Measurements from ENCODE around the gene NEK10. TPM values are rescaled to one million over a fixed set of nuclear protein-coding genes. Genes with fewer than 3 reads are reported as not detected.

The NEK10 gene
- total RNA-seq, 1 experiment from 2014 or later, result 0.34 TPM

DNA sequence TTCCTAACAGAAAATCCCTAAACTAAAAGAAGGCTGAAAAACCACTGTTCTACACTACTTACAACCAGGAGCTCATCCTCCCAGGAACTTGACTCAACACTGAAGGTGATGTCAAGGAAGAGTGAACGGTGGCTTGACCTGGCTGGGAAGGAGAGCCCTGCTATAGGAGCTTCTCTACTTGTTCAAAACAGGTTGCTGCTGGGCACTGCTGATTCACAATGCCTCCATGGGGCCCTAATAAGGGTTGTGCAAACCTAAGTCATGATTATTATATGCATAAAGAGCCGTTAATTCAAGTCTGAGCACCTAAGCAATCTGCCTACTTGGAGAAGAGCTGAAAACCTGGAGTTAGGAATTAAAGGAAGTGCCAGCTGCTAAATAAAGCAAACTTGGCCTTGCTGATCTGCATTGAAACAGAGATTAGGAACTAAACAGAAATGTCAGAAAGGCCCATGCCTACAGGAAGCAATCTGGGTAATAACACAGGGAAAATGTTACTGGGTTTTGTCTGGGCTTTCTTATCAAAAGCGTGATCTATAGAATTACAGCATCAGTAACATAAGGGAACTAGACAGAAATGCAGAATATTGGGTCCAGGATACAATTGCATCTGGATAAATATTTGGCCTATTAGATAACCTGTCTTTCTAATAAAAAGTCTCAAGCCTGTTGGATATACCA, 243.2 kb downstream of the NEK10 start:
- Histone ChIP-seq H3K27me3 (replicated peaks; ENCODE audit: insufficient read depth, low read depth, low read length, poor library complexity) (no peaks in the 10 kb centered on the region), H3K4me1 (ENCODE audit: insufficient read depth, low read length, poor library complexity, severe bottlenecking) (no peaks in the 10 kb centered on the region), H3K27ac (ENCODE audit: low read depth, low read length, poor library complexity, severe bottlenecking) (no peak overlapping the region), H3K4me3 (ENCODE audit: low read depth, low read length, poor library complexity, severe bottlenecking) (no peak overlapping the region), H3K36me3 (ENCODE audit: insufficient read depth, low read length, poor library complexity, severe bottlenecking) (no peaks in the 10 kb centered on the region), H3K9me3 (ENCODE audit: low read depth, low read length, poor library complexity, severe bottlenecking) (no peaks in the 10 kb centered on the region)
- no peak for TF ChIP-seq EZH2 (IDR thresholded peaks at IDR 0.05; ENCODE audit: borderline replicate concordance, low read depth, low read length, poor library complexity, severe bottlenecking)
- TF ChIP-seq, protein P1, sequence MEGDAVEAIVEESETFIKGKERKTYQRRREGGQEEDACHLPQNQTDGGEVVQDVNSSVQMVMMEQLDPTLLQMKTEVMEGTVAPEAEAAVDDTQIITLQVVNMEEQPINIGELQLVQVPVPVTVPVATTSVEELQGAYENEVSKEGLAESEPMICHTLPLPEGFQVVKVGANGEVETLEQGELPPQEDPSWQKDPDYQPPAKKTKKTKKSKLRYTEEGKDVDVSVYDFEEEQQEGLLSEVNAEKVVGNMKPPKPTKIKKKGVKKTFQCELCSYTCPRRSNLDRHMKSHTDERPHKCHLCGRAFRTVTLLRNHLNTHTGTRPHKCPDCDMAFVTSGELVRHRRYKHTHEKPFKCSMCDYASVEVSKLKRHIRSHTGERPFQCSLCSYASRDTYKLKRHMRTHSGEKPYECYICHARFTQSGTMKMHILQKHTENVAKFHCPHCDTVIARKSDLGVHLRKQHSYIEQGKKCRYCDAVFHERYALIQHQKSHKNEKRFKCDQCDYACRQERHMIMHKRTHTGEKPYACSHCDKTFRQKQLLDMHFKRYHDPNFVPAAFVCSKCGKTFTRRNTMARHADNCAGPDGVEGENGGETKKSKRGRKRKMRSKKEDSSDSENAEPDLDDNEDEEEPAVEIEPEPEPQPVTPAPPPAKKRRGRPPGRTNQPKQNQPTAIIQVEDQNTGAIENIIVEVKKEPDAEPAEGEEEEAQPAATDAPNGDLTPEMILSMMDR (conservative IDR thresholded peaks at IDR 0.05; ENCODE audit: low read depth, low read length), result no peak
- ChIA-PET CTCF (no interaction called here), POLR2A (ENCODE audit: low non-redundant PET) (no interaction called here)
- intact Hi-C loops (cut with micrococcal nuclease; ENCODE audit: unreplicated experiment), result loop anchor here (10.0 kb wide), 1 partner anchor 1281 kb away; no protein-coding TSS in a partner anchor
- BruUV-seq (replicated peaks), result no TSS peak
- no peak for DNase-seq (ENCODE audit: low spot score)

DNA sequence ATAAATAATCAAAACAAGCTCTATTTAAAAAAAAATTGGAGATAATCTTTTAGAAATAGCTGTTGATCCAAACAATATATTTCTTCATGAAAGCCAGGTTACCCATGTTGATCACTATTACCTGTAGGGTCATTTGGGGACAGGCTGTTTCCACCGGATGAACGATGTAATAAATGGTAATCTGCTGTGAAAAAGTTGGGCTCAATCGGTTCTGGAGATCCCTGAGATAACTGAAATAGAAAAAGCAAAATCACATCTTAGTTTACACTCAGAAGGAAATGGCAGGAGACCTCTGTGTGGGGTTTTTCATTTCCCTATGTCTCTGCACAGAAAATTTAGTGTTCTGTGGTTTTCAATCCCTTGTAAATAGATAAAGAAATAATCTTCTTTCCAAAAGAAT, 249.5 kb downstream of the NEK10 start:
- TF ChIP-seq, protein P1 (conservative IDR thresholded peaks at IDR 0.05; ENCODE audit: low read depth, low read length), result no peak
- no peak for TF ChIP-seq EZH2 (IDR thresholded peaks at IDR 0.05; ENCODE audit: borderline replicate concordance, low read depth, low read length, poor library complexity, severe bottlenecking)

GRCh38 chr3:27115352-27115751, 253.8 kb downstream of the NEK10 start:
- Histone ChIP-seq H3K36me3 (ENCODE audit: insufficient read depth, low read length, poor library complexity, severe bottlenecking) (no peaks in the 10 kb centered on the region), H3K4me3 (ENCODE audit: low read depth, low read length, poor library complexity, severe bottlenecking) (no peak overlapping the region), H3K9me3 (ENCODE audit: low read depth, low read length, poor library complexity, severe bottlenecking) (no peaks in the 10 kb centered on the region), H3K4me1 (ENCODE audit: insufficient read depth, low read length, poor library complexity, severe bottlenecking) (no peaks in the 10 kb centered on the region), H3K27me3 (replicated peaks; ENCODE audit: insufficient read depth, low read depth, low read length, poor library complexity) (no peaks in the 10 kb centered on the region), H3K27ac (ENCODE audit: low read depth, low read length, poor library complexity, severe bottlenecking) (no peak overlapping the region)
- no TSS peak for BruUV-seq (replicated peaks)
- CTCF ChIA-PET, result no interaction called here
- DNase-seq (ENCODE audit: low spot score), result no peak
- TF ChIP-seq, protein P1 (conservative IDR thresholded peaks at IDR 0.05; ENCODE audit: low read depth, low read length), result no peak
- no peak for TF ChIP-seq EZH2 (IDR thresholded peaks at IDR 0.05; ENCODE audit: borderline replicate concordance, low read depth, low read length, poor library complexity, severe bottlenecking)
- POLR2A ChIA-PET (ENCODE audit: low non-redundant PET), result no interaction called here
- intact Hi-C loops (cut with micrococcal nuclease; ENCODE audit: unreplicated experiment), result no loop called here

More for the DNA sequence above, 249.5 kb downstream of the NEK10 start:
- H3K4me1 ChIP-seq (ENCODE audit: insufficient read depth, low read length, poor library complexity, severe bottlenecking), result no peaks in the 10 kb centered on the region
- H3K27me3 ChIP-seq (replicated peaks; ENCODE audit: insufficient read depth, low read depth, low read length, poor library complexity), result no peaks in the 10 kb centered on the region
- ChIA-PET POLR2A (ENCODE audit: low non-redundant PET) (no interaction called here), CTCF (no interaction called here)
- no peaks in the 10 kb centered on the region for H3K9me3 ChIP-seq (ENCODE audit: low read depth, low read length, poor library complexity, severe bottlenecking)
- H3K27ac ChIP-seq (ENCODE audit: low read depth, low read length, poor library complexity, severe bottlenecking), result no peak overlapping the region
- BruUV-seq (replicated peaks), result no TSS peak
- no peak for DNase-seq (ENCODE audit: low spot score)
- no peak overlapping the region for H3K4me3 ChIP-seq (ENCODE audit: low read depth, low read length, poor library complexity, severe bottlenecking)
- H3K36me3 ChIP-seq (ENCODE audit: insufficient read depth, low read length, poor library complexity, severe bottlenecking), result no peaks in the 10 kb centered on the region
- intact Hi-C loops (cut with micrococcal nuclease; ENCODE audit: unreplicated experiment), result loop anchor here (10.0 kb wide), 1 partner anchor 1275 kb away; no protein-coding TSS in a partner anchor
